Activated T-helper 2 cell treated with anti-CD3 and anti-CD28 coated beads, Interferon-gamma antibody, Interleukin-2, Interleukin-4, amounts not matched to agents 10 μg/mL and 5 μg/mL and 100 μg/mL, durations not matched to agents 14 hours and 24 hours and 36 hours (primary cell): ENCODE measurements around the gene EMD. TPM values are rescaled to one million over a fixed set of nuclear protein-coding genes. Genes with fewer than 3 reads are reported as not detected.

Experiments used
- DNase-seq: peaks from one replicate; pipeline ENCODE4 v3.0.0; 2021; ENCODE audit warnings: low spot score
- H3K27ac Mint-ChIP-seq: one replicate; pipeline ENCODE4 v1.8.0; 2021; ENCODE audit warnings: mixed read lengths
- H3K27me3 Mint-ChIP-seq: one replicate; pipeline ENCODE4 v1.8.0; 2021; ENCODE audit warnings: low read depth, mixed read lengths
- H3K36me3 Mint-ChIP-seq: one replicate; pipeline ENCODE4 v1.8.0; 2021; ENCODE audit warnings: low read depth, mixed read lengths
- H3K4me1 Mint-ChIP-seq: one replicate; pipeline ENCODE4 v1.8.0; 2021; ENCODE audit warnings: low read depth, mixed read lengths
- H3K4me3 Mint-ChIP-seq: one replicate; pipeline ENCODE4 v1.8.0; 2021; ENCODE audit warnings: low read depth, mild to moderate bottlenecking, moderate library complexity, mixed read lengths
- H3K9me3 Mint-ChIP-seq: one replicate; pipeline ENCODE4 v1.8.0; 2021; ENCODE audit warnings: mixed read lengths
- intact Hi-C: fragments of 100-400 bp; cut with micrococcal nuclease; formaldehyde crosslinking; loops from one replicate; pipeline ENCODE4 v1.15.1; 2023
- total RNA-seq: library from RNA; stranded (reverse); gene quantifications from 2 replicates; pipeline ENCODE4 v1.2.3, GENCODE V29; 2022

The EMD gene
- total RNA-seq, 1 donor from 2014 or later = 95.6 TPM

DNA sequence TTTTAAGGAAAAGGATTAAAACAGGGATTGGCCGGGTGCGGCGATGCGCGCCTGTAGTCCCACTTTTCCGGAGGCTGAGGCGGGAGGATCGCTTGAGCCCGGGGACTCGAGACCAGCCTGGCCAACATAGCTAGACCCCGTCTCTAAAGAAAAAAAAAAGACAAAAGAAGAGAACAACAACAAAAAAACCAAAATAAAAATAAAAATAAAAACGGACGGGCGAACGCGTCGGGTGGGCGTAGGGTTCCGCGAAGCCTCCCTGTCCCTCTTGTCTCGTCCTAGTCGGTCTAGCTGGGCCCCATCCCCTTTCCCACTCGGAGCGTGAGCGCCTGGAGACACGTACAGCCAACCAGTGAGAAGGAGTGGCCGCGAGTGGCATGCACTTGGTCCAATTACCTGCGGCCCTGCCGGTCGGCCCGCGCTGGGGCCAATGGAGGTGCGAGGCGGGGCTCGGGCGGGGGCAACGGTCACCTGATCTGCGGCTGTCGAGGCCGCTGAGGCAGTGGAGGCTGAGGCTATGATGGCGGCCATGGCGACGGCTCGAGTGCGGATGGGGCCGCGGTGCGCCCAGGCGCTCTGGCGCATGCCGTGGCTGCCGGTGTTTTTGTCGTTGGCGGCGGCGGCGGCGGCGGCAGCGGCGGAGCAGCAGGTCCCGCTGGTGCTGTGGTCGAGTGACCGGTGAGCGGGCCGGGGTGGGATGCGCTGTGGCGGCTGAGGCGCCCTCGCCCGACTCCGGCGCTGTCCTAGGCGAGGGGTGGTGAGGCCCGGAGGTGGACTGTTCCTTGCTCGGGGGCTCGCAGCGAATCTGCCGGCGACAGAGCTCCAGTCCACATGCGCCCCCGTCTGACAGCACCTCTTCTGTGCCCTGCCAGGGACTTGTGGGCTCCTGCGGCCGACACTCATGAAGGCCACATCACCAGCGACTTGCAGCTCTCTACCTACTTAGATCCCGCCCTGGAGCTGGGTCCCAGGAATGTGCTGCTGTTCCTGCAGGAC is 49.4 kb downstream of the EMD start, which contains the start of gene ATP6AP1:
TSS of gene ATP6AP1 (plus strand) at position 502 of the 996 bp plus-strand sequence. CDS start at position 518, 16 bp downstream.
- Mint-ChIP-seq H3K4me1 (peaks cover 19% of the 10 kb centered on the region), H3K27me3 (no peaks in the 10 kb centered on the region), H3K4me3 (peak within 1 kb of the TSS; percentile 77), H3K9me3 (no peaks in the 10 kb centered on the region), H3K36me3 (peaks cover 13% of the 10 kb centered on the region), H3K27ac (peak within 1 kb of the TSS; percentile 72)
- DNase-seq = peak; percentile 87
- intact Hi-C loops = loop anchor here (1.0 kb wide), 1 partner anchor 16 kb away; no protein-coding TSS in a partner anchor

DNA sequence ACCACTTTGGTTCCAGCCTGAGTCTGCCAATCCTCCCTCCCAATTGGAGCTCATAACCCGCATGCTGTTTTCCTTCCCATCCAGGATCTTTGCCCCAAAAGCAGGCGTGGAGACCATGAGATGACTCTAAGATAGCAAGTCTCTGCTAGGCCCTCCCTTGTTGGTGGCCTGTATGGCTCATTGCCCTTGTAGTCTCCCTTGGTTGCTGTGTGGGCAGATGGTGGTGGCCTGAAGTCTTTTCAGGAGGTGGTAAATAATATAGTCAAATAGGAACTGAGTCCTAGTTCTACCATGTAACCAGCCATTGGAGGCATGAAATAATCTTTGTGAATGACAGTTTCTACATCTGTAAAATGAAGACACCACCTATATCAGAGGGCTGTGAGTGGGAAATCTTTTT is 50.6 kb downstream of the EMD start:
- no peak for DNase-seq
- intact Hi-C loops = no loop called here
- Mint-ChIP-seq H3K27ac (peak overlapping the region; percentile 72), H3K4me1 (peaks cover 19% of the 10 kb centered on the region), H3K9me3 (no peaks in the 10 kb centered on the region), H3K4me3 (peak overlapping the region; percentile 77), H3K36me3 (peaks cover 14% of the 10 kb centered on the region), H3K27me3 (no peaks in the 10 kb centered on the region)

GRCh38 chrX:154430479-154430878 is 51.4 kb downstream of the EMD start:
- Mint-ChIP-seq H3K4me3 (no peak overlapping the region), H3K27me3 (no peaks in the 10 kb centered on the region), H3K36me3 (peaks cover 18% of the 10 kb centered on the region), H3K27ac (peak overlapping the region; percentile 5), H3K4me1 (peaks cover 19% of the 10 kb centered on the region), H3K9me3 (no peaks in the 10 kb centered on the region)
- intact Hi-C loops = no loop called here
- DNase-seq = no peak

DNA sequence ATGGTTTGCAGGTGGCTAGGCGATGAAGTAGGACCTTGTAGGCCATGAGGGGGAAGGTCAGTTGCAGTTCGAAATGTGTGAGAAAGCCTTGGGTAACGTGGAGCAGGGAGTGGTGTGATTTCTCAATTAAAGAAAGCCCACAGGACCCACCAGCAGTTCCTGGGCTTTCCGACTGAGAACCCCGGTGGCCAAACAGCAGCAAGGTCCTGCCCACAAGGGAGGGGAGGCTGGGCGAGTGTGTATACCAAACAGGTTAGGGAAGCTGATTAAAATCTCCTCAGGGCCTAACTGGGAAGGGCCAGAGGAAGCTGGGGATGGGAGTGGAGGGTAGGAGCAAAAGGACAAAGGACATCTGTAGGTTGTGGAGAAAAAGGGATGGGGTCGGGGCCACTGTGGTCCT is 51.8 kb downstream of the EMD start:
- intact Hi-C loops = no loop called here
- H3K4me3 Mint-ChIP-seq = no peak overlapping the region
- H3K4me1 Mint-ChIP-seq = peaks cover 19% of the 10 kb centered on the region
- no peaks in the 10 kb centered on the region for H3K9me3 Mint-ChIP-seq
- no peaks in the 10 kb centered on the region for H3K27me3 Mint-ChIP-seq
- peaks cover 22% of the 10 kb centered on the region for H3K36me3 Mint-ChIP-seq
- peak overlapping the region; percentile 5 for H3K27ac Mint-ChIP-seq
- DNase-seq = no peak

Other genes starting within 250 kb of the EMD start
- gene OPN1LW, start 235.1 kb upstream of the EMD start, total RNA-seq = not detected in 2 replicates
- not detected in 2 replicates for gene OPN1MW, start 196.7 kb upstream of the EMD start, total RNA-seq
- not detected in 2 replicates for gene OPN1MW2, start 159.5 kb upstream of the EMD start, total RNA-seq
- gene OPN1MW3, start 121.7 kb upstream of the EMD start, total RNA-seq = not detected in 2 replicates
- not detected in 2 replicates for gene TEX28, start 84.2 kb upstream of the EMD start, total RNA-seq
- 0.07 and 0.09 TPM in 2 replicates for gene TKTL1, start 83.5 kb upstream of the EMD start, total RNA-seq
- 1,005 and 1,026 TPM in 2 replicates for gene FLNA, start 4.7 kb upstream of the EMD start, total RNA-seq
- 2,692 and 2,787 TPM in 2 replicates for gene RPL10, start 19.1 kb downstream of the EMD start, total RNA-seq
- 18.1 TPM in 2 replicates for gene DNASE1L1, start 30.0 kb downstream of the EMD start, total RNA-seq
- 77.3 TPM in 2 replicates for gene TAFAZZIN, start 32.2 kb downstream of the EMD start, total RNA-seq
- 47.4 and 48.9 TPM in 2 replicates for gene ATP6AP1, start 49.4 kb downstream of the EMD start, total RNA-seq
- gene GDI1, start 57.9 kb downstream of the EMD start, total RNA-seq = 115 and 117 TPM in 2 replicates
- gene FAM50A, start 64.8 kb downstream of the EMD start, total RNA-seq = 79.6 and 84.1 TPM in 2 replicates
- gene PLXNA3, start 79.0 kb downstream of the EMD start, total RNA-seq = 62.1 and 62.5 TPM in 2 replicates
- 49.4 and 51.7 TPM in 2 replicates for gene LAGE3, start 100.0 kb downstream of the EMD start, total RNA-seq
- gene UBL4A, start 107.3 kb downstream of the EMD start, total RNA-seq = 55.5 and 56.1 TPM in 2 replicates
- gene SLC10A3, start 111.3 kb downstream of the EMD start, total RNA-seq = 17.5 and 18.3 TPM in 2 replicates
- 39.2 and 39.8 TPM in 2 replicates for gene FAM3A, start 136.9 kb downstream of the EMD start, total RNA-seq
- gene G6PD, start 167.6 kb downstream of the EMD start, total RNA-seq = 82.8 and 86.4 TPM in 2 replicates
- gene IKBKG, start 168.3 kb downstream of the EMD start, total RNA-seq = 40.5 and 41.7 TPM in 2 replicates
- gene CTAG1A, start 205.8 kb downstream of the EMD start, total RNA-seq = not detected in 2 replicates
- gene CTAG1B, start 240.0 kb downstream of the EMD start, total RNA-seq = not detected in 2 replicates